ENCODE results near the gene MYH11. TPM values are rescaled to one million over a fixed set of nuclear protein-coding genes. Genes with fewer than 3 reads are reported as not detected.

The MYH11 gene
- total RNA-seq, 6 donors from 2014 or later = 33.6 to 224 (median 87.4) TPM

GRCh38 chr16:15765116-15765515 lies 91.7 kb downstream of the MYH11 start:
- ATAC-seq (ENCODE audit: low FRiP score in 2 of 2) = no peak
- H3K27ac ChIP-seq = no peak overlapping the region

GRCh38 chr16:15764112-15764511 lies 92.7 kb downstream of the MYH11 start:
- no peak for DNase-seq
- Histone ChIP-seq H3K9me3 (no peaks in the 10 kb centered on the region), H3K27me3 (no peaks in the 10 kb centered on the region), H3K4me3 (no peak overlapping the region), H3K4me1 (no peaks in the 10 kb centered on the region), H3K36me3 (peaks cover 0 to 8% (median 0%) of the 10 kb centered on the region in 4 donors), H3K27ac (no peak overlapping the region)
- TF ChIP-seq CTCF (IDR thresholded peaks at IDR 0.05) (no peak), EP300 (IDR thresholded peaks at IDR 0.05) (no peak), POLR2AphosphoS5 (IDR thresholded peaks at IDR 0.05) (no peak), POLR2A (IDR thresholded peaks at IDR 0.05) (no peak)
- no peak for ATAC-seq (ENCODE audit: low FRiP score in 2 of 2)
- WGBS, 2 donors = 86 to 100% methylated on average over 2 of the region's 2 CpGs

More at GRCh38 chr16:15765116-15765515, 91.7 kb downstream of the MYH11 start:
- Histone ChIP-seq H3K27me3 (no peaks in the 10 kb centered on the region), H3K4me1 (no peaks in the 10 kb centered on the region), H3K9me3 (no peaks in the 10 kb centered on the region), H3K4me3 (no peak overlapping the region), H3K36me3 (peaks cover 0 to 5% (median 0%) of the 10 kb centered on the region in 4 donors)
- TF ChIP-seq POLR2A (IDR thresholded peaks at IDR 0.05) (no peak), CTCF (IDR thresholded peaks at IDR 0.05) (no peak), POLR2AphosphoS5 (IDR thresholded peaks at IDR 0.05) (no peak), EP300 (IDR thresholded peaks at IDR 0.05) (no peak)
- DNase-seq = no peak
- WGBS, 2 donors = 81 to 89% methylated on average over 4 of the region's 4 CpGs

- Histone ChIP-seq H3K9me3 (no peaks in the 10 kb centered on the region), H3K27ac (no peak overlapping the region), H3K36me3 (peaks cover 0 to 10% (median 0%) of the 10 kb centered on the region in 4 donors), H3K27me3 (no peaks in the 10 kb centered on the region), H3K4me1 (no peaks in the 10 kb centered on the region), H3K4me3 (no peak overlapping the region)
- ATAC-seq (ENCODE audit: low FRiP score in 2 of 2) (no peak), DNase-seq (no peak)
- WGBS, 2 donors = 96 to 100% methylated on average over 1 of the region's 1 CpG
- TF ChIP-seq POLR2A (IDR thresholded peaks at IDR 0.05) = no peak
- TF ChIP-seq EP300 (IDR thresholded peaks at IDR 0.05) = no peak
- no peak for TF ChIP-seq POLR2AphosphoS5 (IDR thresholded peaks at IDR 0.05)
- no peak for TF ChIP-seq CTCF (IDR thresholded peaks at IDR 0.05)
Measured at GRCh38 chr16:15760129-15760528, 96.7 kb downstream of the MYH11 start.

- H3K36me3 ChIP-seq = peaks cover 0 to 11% (median 0%) of the 10 kb centered on the region in 4 donors
- H3K4me3 ChIP-seq = no peak overlapping the region
- ATAC-seq (ENCODE audit: low FRiP score in 2 of 2) = no peak
- H3K27me3 ChIP-seq = no peaks in the 10 kb centered on the region
- TF ChIP-seq POLR2A (IDR thresholded peaks at IDR 0.05) = no peak
- TF ChIP-seq EP300 (IDR thresholded peaks at IDR 0.05) = no peak
- TF ChIP-seq POLR2AphosphoS5 (IDR thresholded peaks at IDR 0.05) = no peak
- TF ChIP-seq CTCF (IDR thresholded peaks at IDR 0.05) = no peak
- H3K9me3 ChIP-seq = no peaks in the 10 kb centered on the region
- DNase-seq = no peak
- no peaks in the 10 kb centered on the region for H3K4me1 ChIP-seq
- H3K27ac ChIP-seq = no peak overlapping the region
- WGBS, 2 donors = 93 to 96% methylated on average over 4 of the region's 4 CpGs
Measured at GRCh38 chr16:15759070-15759469, 97.8 kb downstream of the MYH11 start.

GRCh38 chr16:15757630-15758251 lies 99.1 kb downstream of the MYH11 start:
- no peak for ATAC-seq (ENCODE audit: low FRiP score in 2 of 2)
- no peak overlapping the region for H3K4me3 ChIP-seq
- peaks cover 0 to 11% (median 0%) of the 10 kb centered on the region in 4 donors for H3K36me3 ChIP-seq
- H3K9me3 ChIP-seq = no peaks in the 10 kb centered on the region
- no peaks in the 10 kb centered on the region for H3K4me1 ChIP-seq
- TF ChIP-seq CTCF (IDR thresholded peaks at IDR 0.05) (no peak), EP300 (IDR thresholded peaks at IDR 0.05) (no peak), POLR2AphosphoS5 (IDR thresholded peaks at IDR 0.05) (no peak), POLR2A (IDR thresholded peaks at IDR 0.05) (no peak)
- H3K27ac ChIP-seq = no peak overlapping the region
- 88 to 90% methylated on average over 22 to 23 of the region's 23 CpGs for WGBS, 2 donors
- H3K27me3 ChIP-seq = no peaks in the 10 kb centered on the region
- DNase-seq = peak in 1 of 2 donors; percentile 68
